AG09309 (cell line): Measurements from ENCODE around the gene TOR1A.

Experiments used
- DNase-seq: peaks from one replicate; pipeline ENCODE4 v3.0.0-alpha.2; 2010; ENCODE audit warnings: low read depth
- H3K4me3 ChIP-seq: 2 replicates; pipeline ENCODE4 v1.5.1; 2011; ENCODE audit warnings: mild to moderate bottlenecking, low read depth, low read length, moderate library complexity; ENCODE audit not compliant: control insufficient read depth
- TF ChIP-seq, protein P1 (sequence below): IDR thresholded peaks from 2 replicates; pipeline ENCODE4 v1.5.1; 2011; ENCODE audit warnings: mild to moderate bottlenecking, low read depth, low read length, inconsistent platforms; ENCODE audit not compliant: insufficient read depth, control insufficient read depth; ENCODE audit errors: missing control alignments

Gene TOR1A

DNA sequence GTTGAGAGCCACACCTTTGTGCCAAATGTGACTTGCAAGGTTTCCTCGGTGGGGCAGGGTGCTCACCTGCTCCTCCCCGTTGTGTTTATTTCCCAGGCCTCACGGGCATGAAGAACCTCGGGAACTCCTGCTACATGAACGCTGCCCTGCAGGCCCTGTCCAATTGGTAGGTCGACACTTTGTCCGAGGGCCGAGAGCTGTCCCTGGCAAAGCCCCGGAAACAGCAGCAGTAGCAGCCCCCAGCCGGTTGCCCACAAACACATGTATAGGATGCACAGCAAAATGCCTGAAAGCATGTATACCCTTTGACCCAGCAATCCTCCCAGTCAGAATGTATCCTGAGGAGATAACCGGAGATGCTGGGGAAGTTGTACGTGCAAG lies 37.5 kb upstream of the TOR1A start:
- TF ChIP-seq, protein P1, sequence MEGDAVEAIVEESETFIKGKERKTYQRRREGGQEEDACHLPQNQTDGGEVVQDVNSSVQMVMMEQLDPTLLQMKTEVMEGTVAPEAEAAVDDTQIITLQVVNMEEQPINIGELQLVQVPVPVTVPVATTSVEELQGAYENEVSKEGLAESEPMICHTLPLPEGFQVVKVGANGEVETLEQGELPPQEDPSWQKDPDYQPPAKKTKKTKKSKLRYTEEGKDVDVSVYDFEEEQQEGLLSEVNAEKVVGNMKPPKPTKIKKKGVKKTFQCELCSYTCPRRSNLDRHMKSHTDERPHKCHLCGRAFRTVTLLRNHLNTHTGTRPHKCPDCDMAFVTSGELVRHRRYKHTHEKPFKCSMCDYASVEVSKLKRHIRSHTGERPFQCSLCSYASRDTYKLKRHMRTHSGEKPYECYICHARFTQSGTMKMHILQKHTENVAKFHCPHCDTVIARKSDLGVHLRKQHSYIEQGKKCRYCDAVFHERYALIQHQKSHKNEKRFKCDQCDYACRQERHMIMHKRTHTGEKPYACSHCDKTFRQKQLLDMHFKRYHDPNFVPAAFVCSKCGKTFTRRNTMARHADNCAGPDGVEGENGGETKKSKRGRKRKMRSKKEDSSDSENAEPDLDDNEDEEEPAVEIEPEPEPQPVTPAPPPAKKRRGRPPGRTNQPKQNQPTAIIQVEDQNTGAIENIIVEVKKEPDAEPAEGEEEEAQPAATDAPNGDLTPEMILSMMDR: no peak
- DNase-seq: no peak
- no peak overlapping the region for H3K4me3 ChIP-seq

DNA sequence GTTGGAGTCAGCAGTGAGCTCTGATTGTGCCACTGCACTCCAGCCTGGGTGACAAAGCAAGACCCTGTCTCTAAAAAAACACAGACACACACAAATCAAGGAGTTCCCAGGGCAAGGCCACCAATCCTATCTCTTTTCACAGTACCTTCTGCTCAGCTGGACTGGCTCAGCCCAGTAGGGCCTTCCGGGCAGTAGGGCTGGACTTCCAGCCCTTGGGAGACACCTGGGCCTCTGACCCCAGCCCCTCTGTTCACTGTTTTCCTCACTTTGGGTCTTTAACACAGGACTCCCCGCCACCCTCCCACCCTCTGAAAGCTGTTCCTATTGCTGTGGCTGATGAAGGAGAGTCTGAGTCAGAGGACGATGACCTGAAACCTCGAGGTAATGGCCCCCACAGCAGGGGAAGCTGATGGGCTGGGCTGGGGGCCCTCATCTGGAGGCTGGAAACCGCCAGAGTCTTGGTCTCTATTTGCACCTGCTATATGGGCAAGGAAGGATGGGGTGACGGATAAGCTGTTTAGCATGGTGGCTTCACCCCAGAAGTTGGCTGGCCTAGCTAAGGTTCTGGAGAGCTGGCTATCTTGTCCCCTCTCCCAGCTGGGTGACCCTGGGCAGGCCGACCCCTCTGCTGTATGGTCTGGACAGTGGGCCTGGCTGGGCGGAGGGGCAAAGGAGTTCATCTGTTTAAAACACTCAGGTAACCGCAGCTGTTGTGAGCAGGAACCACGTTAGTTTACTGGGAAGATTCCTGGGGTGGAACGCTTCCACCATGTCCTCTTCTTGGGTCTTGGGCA lies 36.9 kb upstream of the TOR1A start:
- no peak overlapping the region for H3K4me3 ChIP-seq
- TF ChIP-seq, protein P1: no peak
- no peak for DNase-seq

DNA sequence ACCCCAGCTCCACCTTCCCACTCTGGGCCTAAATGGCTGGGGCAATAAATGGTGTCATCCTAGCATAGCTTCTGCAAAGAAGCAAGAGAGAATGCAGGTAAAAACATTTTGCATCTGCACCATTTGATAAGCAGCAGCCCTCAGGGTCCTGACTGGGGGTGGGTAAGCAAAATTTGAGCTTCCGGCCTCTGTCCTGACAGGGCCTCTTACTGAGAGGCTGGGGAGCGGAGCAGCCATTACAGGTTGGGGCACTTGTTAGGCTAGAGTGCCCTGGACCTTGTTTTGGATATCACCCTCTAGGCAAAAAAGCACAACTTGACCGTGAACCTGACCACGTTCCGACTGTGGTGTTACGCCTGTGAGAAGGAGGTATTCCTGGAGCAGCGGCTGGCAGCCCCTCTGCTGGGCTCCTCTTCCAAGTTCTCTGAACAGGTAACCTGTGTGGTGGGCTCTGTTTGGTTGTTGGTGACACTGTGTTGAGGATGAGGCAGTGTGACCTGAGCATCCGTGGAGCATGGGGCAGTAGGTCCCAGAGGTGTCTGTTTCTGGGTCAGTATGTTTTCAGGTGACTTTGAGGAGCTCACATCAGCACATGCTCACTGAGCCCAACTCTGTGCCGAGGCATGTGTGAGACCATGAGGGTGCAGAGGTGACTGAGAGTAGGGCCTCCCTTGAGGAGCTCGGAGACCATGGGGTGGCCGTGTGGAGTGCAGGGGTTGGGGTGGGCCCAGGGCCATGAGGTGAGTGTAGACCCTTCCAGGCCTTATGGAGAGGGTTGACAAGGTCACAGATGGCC lies 34.4 kb upstream of the TOR1A start:
- no peak for DNase-seq
- no peak overlapping the region for H3K4me3 ChIP-seq
- TF ChIP-seq, protein P1: no peak

DNA sequence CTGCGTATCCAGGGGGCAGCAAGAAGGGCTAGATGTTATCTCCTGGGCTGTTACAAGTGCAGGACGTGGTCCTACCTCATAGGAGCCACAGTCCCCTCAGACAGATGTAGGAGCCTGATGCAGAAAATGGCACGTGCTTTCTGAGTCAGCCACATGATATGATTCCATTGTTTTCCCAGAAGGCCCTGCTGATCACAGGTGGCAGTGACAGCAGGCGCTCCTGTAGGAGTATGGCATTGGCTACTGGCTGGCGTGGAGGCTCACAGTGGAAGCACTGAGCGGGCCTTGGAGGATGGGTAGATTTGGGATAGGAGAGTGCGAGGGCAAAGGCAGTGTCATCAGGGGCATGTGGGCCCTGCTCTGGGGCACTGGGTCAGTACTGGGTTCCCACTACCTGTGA lies 33.3 kb upstream of the TOR1A start:
- DNase-seq: no peak
- TF ChIP-seq, protein P1: no peak
- no peak overlapping the region for H3K4me3 ChIP-seq

DNA sequence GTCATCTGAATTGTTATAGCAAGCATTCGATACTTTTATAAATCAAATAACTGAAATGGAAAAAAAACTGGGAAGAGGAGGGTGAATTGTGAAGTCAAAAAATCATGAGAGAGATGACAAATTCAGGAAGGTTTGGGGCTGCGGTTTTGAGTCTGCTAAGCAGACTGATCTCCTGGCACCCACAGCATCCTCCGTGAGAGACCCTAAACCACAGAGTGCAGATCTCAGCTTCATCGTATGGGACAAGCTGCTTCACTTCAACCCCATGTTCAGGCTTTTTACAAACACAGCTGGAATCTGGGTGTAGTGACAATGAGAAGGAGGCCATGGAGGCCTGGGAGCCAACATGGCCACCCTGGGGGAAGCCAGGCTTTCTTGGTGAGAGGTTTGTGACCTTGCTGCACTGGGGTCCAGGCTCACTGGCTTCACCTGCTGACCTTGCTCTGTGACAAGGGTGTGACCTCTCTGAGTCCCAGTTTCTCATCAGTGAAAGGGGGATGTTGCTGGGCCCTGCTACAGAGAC lies 30.7 kb upstream of the TOR1A start:
- TF ChIP-seq, protein P1: no peak
- no peak for DNase-seq

DNA sequence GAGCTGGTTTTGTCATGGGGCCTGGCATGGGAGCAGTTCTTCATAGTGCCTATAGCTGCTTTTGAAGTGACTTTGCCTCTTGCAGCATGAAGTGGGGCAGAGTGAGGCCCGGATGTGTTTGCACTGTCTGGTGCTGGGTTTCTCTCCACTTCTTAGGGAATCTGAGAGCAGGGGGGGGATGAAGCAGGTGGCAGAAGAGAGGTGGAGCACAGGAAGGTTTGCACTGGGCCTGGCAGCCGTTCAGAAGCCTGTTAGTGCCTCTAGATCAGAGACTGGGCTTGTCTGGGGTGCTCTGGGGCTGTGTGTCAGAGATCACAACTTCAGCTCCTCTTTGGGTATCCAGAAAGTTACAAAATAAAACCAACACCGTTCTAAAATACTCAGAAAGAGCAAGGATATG lies 29.7 kb upstream of the TOR1A start:
- no peak overlapping the region for H3K4me3 ChIP-seq
- TF ChIP-seq, protein P1: no peak
- no peak for DNase-seq

More for the DNA sequence above, 30.7 kb upstream of the TOR1A start:
- H3K4me3 ChIP-seq: no peak overlapping the region
